ENCODE data around the gene GALNT16.
"Not testable (repeated sequence)": the region's sequence is repeated elsewhere in the genome, so short reads cannot be mapped to it uniquely, and the experiment has no call there.

The GALNT16 gene

GRCh38 chr14:69373104-69373503 is 113.1 kb downstream of the GALNT16 start:
- no peak for DNase-seq

DNA sequence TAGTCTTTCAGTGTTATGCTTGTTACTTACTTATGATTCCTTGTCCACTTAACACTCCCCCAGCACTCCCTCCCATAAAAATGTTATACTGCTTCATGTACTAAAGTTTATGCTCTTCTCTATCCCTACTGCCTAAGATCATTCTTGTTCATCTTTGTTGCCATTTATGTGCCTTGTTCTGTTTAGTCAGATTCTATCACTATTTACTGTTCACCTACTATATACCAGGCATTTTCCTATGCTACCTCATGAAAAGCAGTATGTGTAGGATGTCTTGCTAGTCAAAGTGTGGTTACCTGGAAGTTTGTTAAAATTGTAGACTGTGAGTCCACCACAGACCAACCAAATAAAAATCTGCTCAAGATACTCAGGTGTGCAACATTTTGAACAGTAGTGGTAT is 114.3 kb downstream of the GALNT16 start:
- no peak for DNase-seq

GRCh38 chr14:69375182-69375581 is 115.2 kb downstream of the GALNT16 start:
- no peak for DNase-seq

DNA sequence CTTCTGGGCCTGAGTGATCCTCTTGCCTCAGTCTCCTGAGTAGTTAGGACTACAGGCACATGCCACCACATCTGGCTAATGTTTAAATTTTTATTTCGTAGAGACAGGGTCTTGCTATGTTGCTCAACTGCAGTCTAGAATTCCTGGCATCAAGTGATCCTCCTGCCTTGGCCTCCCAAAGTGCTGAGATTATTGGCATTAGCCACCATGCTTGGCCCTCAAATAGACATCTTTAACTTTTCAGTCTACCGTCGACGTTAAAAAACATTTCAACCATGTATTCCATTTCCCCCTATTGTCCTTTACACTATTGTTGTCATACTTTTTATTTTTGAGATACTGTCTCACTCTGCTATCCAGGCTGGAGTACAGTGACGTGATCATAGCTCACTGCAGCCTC is 115.8 kb downstream of the GALNT16 start:
- no peak for DNase-seq

DNA sequence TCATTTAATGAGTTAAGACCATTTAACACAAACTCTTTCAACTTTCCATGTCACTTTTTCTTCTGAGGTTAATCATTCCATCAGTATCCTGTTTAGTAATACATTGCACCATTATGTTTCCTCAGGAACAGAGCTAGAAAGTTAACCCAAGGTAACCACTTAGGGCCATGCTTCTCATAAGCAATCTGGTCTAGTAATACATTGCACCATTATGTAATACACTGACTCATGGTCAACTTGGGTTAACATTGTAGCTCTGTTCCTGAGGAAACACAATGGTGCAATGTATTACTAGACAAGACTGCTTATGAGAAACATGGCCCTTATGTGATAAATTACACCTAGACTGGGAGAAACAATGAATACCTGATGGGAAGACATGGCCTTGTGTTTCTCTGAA is 116.5 kb downstream of the GALNT16 start:
- no peak for DNase-seq

GRCh38 chr14:69378274-69378673 is 118.3 kb downstream of the GALNT16 start:
- no peak for DNase-seq

- no peak for DNase-seq
Observed at GRCh38 chr14:69387311-69387710, 127.4 kb downstream of the GALNT16 start.

GRCh38 chr14:69391400-69391799 is 131.4 kb downstream of the GALNT16 start:
- DNase-seq = not testable (repeated sequence)

DNA sequence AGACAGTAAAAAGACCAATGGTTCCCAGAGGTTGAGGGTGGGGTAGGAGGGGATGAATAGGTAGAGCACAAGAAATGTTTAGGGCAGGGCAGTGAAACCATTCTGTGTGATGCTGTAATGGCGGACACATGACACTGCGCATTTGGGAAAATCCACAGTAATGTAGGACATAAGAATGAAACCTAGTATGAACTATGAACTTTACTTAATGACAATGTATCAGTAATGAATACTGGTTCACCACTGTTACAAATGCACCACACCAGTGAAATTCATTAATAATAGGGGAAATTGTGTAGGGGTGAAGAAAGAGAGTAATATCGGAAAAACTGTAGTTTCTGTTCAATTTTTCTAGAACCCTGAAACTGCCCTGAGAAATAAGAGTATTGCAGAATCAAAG is 132.5 kb downstream of the GALNT16 start:
- DNase-seq = no peak

- DNase-seq = no peak
Observed at GRCh38 chr14:69395929-69396328, 136.0 kb downstream of the GALNT16 start.

- DNase-seq = peak; percentile 94
Observed at GRCh38 chr14:69398053-69398817, 138.3 kb downstream of the GALNT16 start, which contains the start of the genes ERH and SLC39A9. Gene ERH, minus strand, starts transcription at chr14:69398299. Its CDS starts 66 bp downstream, at chr14:69398233. Gene SLC39A9, plus strand, starts transcription at chr14:69398692. Its CDS starts 678 bp downstream, at chr14:69399370.

GRCh38 chr14:69398818-69399210 is 138.9 kb downstream of the GALNT16 start:
- no peak for DNase-seq

DNA sequence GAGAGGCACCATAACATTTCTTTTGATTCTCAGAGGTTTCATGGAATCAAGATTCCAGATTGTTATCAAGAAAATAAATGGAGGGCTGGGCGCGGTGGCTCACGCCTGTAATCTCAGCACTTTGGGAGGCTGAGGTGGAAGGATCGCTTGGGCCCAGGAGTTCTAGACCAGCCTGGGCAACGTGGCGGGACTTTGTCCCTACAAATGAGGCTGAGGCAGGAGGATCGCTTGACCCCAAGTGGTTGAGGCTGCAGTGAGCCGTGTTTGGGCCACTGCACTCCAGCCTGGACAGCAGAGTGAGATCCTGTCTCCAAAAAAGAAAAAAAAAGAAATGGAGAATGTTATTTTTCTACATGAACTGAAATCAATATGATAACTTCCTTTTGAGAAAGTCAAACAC is 139.8 kb downstream of the GALNT16 start:
- no peak for DNase-seq

- no peak for DNase-seq
Observed at GRCh38 chr14:69400154-69400553, 140.2 kb downstream of the GALNT16 start.

DNA sequence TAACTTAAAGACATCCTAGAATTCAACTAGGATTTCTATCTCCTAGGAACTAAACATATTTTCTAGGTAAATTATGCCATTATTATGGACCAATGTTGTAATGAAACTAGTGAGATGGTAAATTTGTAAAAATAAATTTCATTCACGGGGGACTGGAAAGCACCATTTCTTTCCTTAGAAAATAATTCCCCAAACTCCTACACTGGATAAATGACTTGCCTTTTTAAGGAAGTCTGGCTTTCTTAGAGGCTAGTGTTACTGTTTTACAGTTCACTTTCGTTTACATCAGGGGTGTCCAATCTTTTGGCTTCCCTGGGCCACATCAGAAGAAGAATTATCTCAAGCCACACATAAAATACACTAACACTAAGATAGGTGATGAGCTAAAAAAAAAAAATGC is 141.9 kb downstream of the GALNT16 start:
- DNase-seq = no peak

DNA sequence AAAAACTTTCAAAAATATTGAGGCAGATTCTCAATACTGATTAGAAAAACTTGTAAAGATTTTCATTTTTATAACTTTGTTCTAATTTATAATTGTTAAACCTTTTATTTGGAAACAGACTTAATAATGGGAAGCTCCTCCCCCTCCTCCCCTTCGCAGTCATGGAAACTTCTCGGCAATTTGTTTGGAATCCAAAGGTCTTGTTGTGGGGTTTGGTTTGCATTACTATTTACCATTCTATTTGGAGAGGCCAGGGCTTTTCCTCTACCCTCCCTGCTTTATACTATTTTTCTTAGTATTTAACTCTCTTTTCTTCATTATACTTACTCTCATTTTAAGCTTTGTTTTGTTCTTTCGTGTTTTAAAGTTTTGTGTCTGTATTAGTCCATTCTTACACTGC is 144.5 kb downstream of the GALNT16 start:
- DNase-seq = no peak

DNA sequence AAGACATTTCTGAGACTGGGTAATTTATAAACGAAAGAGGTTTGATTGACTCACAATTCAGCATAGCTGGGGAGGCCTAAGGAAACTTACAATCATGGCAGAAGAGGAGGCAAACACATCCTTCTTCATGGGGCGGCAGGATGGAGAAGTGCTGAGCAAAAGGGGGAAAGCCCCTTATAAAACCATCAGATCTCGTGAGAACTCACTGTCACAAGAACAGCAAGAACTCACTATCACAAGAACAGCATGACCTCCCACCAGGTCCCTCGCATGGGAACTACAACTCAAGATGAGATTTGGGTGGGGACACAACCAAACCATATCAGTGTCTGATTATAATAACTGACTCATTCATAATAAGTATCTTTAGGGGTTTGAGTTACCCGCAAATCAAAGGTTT is 144.9 kb downstream of the GALNT16 start:
- DNase-seq = no peak

GRCh38 chr14:69405762-69406161 is 145.8 kb downstream of the GALNT16 start:
- no peak for DNase-seq

Measured in NCI-H2029 treated with DMSO at 0.1 percent for 48 hours (cell line).